ENCODE data around the gene UBXN2A. TPM values are rescaled to one million over a fixed set of nuclear protein-coding genes. Genes with fewer than 3 reads are reported as not detected.
A peak's percentile ranks its signal among the peaks of the same experiment; 100 is the strongest.
"Not testable (repeated sequence)": the region's sequence is repeated elsewhere in the genome, so short reads cannot be mapped to it uniquely, and the experiment has no call there.

The UBXN2A gene
- total RNA-seq, 5 donors from 2014 or later (not counting 1 experiment from before 2014, with no cell fraction given) = 10.1 to 14.3 (median 12.3) TPM

DNA sequence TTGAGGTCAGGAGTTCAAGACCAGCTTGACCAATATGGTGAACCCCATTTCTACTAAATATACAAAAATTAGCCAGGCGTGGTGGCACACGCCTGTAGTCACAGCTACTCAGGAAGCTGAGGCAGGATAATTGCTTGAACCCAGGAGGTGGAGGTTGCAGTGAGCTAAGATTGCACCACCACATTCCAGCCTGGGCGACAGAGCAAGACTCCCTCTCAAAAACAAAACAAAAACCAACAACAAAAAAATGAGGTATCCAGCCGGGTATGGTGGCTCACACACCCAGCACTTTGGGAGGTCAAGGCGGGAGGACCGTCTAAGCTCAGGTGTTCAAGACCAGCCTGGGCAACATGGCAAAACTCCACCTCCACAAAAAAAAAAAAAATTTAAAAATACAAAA lies 74.6 kb downstream of the UBXN2A start:
- H3K27me3 ChIP-seq (replicated peaks in 1 of 2; ENCODE audit: control insufficient read depth in 2 of 2, extremely low read depth in 1 of 2, insufficient read depth in 2 of 2, low read length in 1 of 2) = peaks cover 0 to 32% of the 10 kb centered on the region in 2 experiments
- H3K27me3 Mint-ChIP-seq = peaks cover 14 to 25% of the 10 kb centered on the region in 2 donors
- H3K9me3 Mint-ChIP-seq; H3K9me3 ChIP-seq; H3K4me1 ChIP-seq (ENCODE audit: control insufficient read depth in 1 of 2, extremely low read depth in 1 of 2, insufficient read depth in 2 of 2, low read length in 2 of 2); ATAC-seq (replicated peaks in 1 of 4); H3K4me3 Mint-ChIP-seq; DNase-seq; H3K36me3 Mint-ChIP-seq; H3K27ac ChIP-seq (ENCODE audit: low read length); H3K4me3 ChIP-seq (ENCODE audit: control insufficient read depth in 1 of 2, extremely low read depth in 1 of 2, low read length in 1 of 2); H3K27ac Mint-ChIP-seq; H3K36me3 ChIP-seq (ENCODE audit: control insufficient read depth in 2 of 2, extremely low read depth in 1 of 2, insufficient read depth in 1 of 2, low read length in 1 of 2); H3K4me1 Mint-ChIP-seq; POLR2A ChIA-PET: not testable (repeated sequence)
- CTCF ChIA-PET = interaction anchor here in 1 of 2 donors (1.4 kb wide), 1 partner anchor 12 kb away, joined by 3 read pairs; no protein-coding TSS in a partner anchor
- no CpG with 5 or more reads among the region's 6 CpGs for WGBS (ENCODE audit: insufficient coverage)

GRCh38 chr2:24015562-24016375 lies 75.5 kb downstream of the UBXN2A start:
- ChIA-PET POLR2A (no interaction called here), CTCF (interaction anchor here in 1 of 2 donors (1.4 kb wide), 1 partner anchor 13 kb away, joined by 3 read pairs; no protein-coding TSS in a partner anchor)
- ATAC-seq (replicated peaks in 1 of 4) (no peak), DNase-seq (no peak)
- Histone ChIP-seq H3K4me1 (ENCODE audit: control insufficient read depth in 1 of 2, extremely low read depth in 1 of 2, insufficient read depth in 2 of 2, low read length in 2 of 2) (peaks cover 0 to under 1% of the 10 kb centered on the region in 2 experiments), H3K36me3 (ENCODE audit: control insufficient read depth in 2 of 2, extremely low read depth in 1 of 2, insufficient read depth in 1 of 2, low read length in 1 of 2) (no peaks in the 10 kb centered on the region), H3K27ac (ENCODE audit: low read length) (no peak overlapping the region), H3K27me3 (replicated peaks in 1 of 2; ENCODE audit: control insufficient read depth in 2 of 2, extremely low read depth in 1 of 2, insufficient read depth in 2 of 2, low read length in 1 of 2) (peaks cover 0 to 24% of the 10 kb centered on the region in 2 experiments), H3K4me3 (ENCODE audit: control insufficient read depth in 1 of 2, extremely low read depth in 1 of 2, low read length in 1 of 2) (no peak overlapping the region), H3K9me3 (no peaks in the 10 kb centered on the region)
- peaks cover 14 to 23% of the 10 kb centered on the region in 2 donors for H3K27me3 Mint-ChIP-seq
- no peaks in the 10 kb centered on the region for H3K9me3 Mint-ChIP-seq
- H3K4me1 Mint-ChIP-seq = peaks cover 0 to 4% (median 3%) of the 10 kb centered on the region in 3 donors
- no peaks in the 10 kb centered on the region for H3K36me3 Mint-ChIP-seq
- WGBS (ENCODE audit: insufficient coverage) = 93% methylated on average over 8 of the region's 11 CpGs
- H3K4me3 Mint-ChIP-seq = no peak overlapping the region
- no peak overlapping the region for H3K27ac Mint-ChIP-seq

- Histone ChIP-seq H3K27ac (ENCODE audit: low read length) (no peak overlapping the region), H3K4me3 (ENCODE audit: control insufficient read depth in 1 of 2, extremely low read depth in 1 of 2, low read length in 1 of 2) (no peak overlapping the region), H3K36me3 (ENCODE audit: control insufficient read depth in 2 of 2, extremely low read depth in 1 of 2, insufficient read depth in 1 of 2, low read length in 1 of 2) (no peaks in the 10 kb centered on the region), H3K9me3 (no peaks in the 10 kb centered on the region), H3K4me1 (ENCODE audit: control insufficient read depth in 1 of 2, extremely low read depth in 1 of 2, insufficient read depth in 2 of 2, low read length in 2 of 2) (no peaks in the 10 kb centered on the region), H3K27me3 (replicated peaks in 1 of 2; ENCODE audit: control insufficient read depth in 2 of 2, extremely low read depth in 1 of 2, insufficient read depth in 2 of 2, low read length in 1 of 2) (peaks cover 0 to 21% of the 10 kb centered on the region in 2 experiments)
- Mint-ChIP-seq H3K27ac (no peak overlapping the region), H3K9me3 (no peaks in the 10 kb centered on the region), H3K27me3 (peaks cover 10 to 17% of the 10 kb centered on the region in 2 donors), H3K4me1 (peaks cover 0 to under 1% (median under 1%) of the 10 kb centered on the region in 3 donors), H3K4me3 (no peak overlapping the region), H3K36me3 (no peaks in the 10 kb centered on the region)
- DNase-seq = no peak
- POLR2A ChIA-PET = no interaction called here
- WGBS (ENCODE audit: insufficient coverage) = 94% methylated on average over 5 of the region's 9 CpGs
- CTCF ChIA-PET = no interaction called here
- ATAC-seq (replicated peaks in 1 of 4) = no peak
These were observed 76.1 kb downstream of the UBXN2A start for GRCh38 chr2:24016376-24016761.

DNA sequence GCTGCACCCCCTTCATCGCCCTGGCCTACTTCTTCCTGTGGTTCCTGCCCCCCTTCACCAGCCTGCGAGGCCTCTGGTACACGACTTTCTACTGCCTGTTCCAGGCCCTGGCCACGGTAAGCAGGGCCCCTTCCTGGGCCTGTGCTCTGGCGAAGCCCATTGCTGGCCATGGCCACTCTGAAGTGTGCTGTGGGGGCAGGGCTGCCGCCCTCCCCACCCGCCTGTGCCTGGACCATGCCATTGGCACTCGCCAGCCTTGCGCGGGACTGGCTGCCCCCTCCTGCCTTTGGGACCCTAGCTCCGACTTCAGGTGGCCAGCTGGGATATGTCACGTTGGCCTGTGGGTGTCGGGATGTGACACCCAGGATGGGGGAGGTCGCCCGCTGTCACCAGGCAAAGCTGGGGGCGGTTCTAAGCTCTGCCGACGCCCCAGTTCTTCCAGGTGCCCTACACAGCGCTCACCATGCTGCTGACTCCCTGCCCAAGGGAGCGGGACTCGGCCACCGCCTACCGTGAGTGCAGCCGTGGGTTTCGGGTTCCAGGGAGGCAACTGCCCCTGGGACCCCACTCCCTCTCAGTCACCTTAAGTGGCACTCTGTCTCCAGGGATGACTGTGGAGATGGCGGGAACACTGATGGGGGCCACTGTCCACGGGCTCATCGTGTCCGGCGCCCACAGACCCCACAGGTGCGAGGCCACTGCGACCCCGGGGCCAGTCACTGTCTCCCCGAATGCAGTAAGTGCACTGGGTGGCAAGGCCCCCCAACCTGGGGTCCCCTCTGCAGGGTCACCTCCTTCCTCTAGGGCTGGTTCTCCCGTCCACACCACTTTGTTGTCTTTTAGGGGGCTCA lies 76.8 kb downstream of the UBXN2A start:
- peaks cover 3% of the 10 kb centered on the region for H3K36me3 Mint-ChIP-seq
- ATAC-seq (replicated peaks in 1 of 4) (peak in 1 of 4 experiments; percentile 17), DNase-seq (no peak)
- no peak overlapping the region for H3K4me3 Mint-ChIP-seq
- H3K4me1 Mint-ChIP-seq = no peaks in the 10 kb centered on the region
- H3K27me3 Mint-ChIP-seq = peaks cover 4 to 10% of the 10 kb centered on the region in 2 donors
- H3K27me3 ChIP-seq (replicated peaks in 1 of 2; ENCODE audit: control insufficient read depth in 2 of 2, extremely low read depth in 1 of 2, insufficient read depth in 2 of 2, low read length in 1 of 2) = peaks cover 0 to 18% of the 10 kb centered on the region in 2 experiments
- POLR2A ChIA-PET = no interaction called here
- H3K9me3 ChIP-seq = no peaks in the 10 kb centered on the region
- no peak overlapping the region for H3K27ac ChIP-seq (ENCODE audit: low read length)
- no peaks in the 10 kb centered on the region for H3K36me3 ChIP-seq (ENCODE audit: control insufficient read depth in 2 of 2, extremely low read depth in 1 of 2, insufficient read depth in 1 of 2, low read length in 1 of 2)
- H3K4me1 ChIP-seq (ENCODE audit: control insufficient read depth in 1 of 2, extremely low read depth in 1 of 2, insufficient read depth in 2 of 2, low read length in 2 of 2) = no peaks in the 10 kb centered on the region
- 86% methylated on average over 31 of the region's 35 CpGs for WGBS (ENCODE audit: insufficient coverage)
- H3K27ac Mint-ChIP-seq = no peak overlapping the region
- CTCF ChIA-PET = no interaction called here
- no peak overlapping the region for H3K4me3 ChIP-seq (ENCODE audit: control insufficient read depth in 1 of 2, extremely low read depth in 1 of 2, low read length in 1 of 2)
- no peaks in the 10 kb centered on the region for H3K9me3 Mint-ChIP-seq

DNA sequence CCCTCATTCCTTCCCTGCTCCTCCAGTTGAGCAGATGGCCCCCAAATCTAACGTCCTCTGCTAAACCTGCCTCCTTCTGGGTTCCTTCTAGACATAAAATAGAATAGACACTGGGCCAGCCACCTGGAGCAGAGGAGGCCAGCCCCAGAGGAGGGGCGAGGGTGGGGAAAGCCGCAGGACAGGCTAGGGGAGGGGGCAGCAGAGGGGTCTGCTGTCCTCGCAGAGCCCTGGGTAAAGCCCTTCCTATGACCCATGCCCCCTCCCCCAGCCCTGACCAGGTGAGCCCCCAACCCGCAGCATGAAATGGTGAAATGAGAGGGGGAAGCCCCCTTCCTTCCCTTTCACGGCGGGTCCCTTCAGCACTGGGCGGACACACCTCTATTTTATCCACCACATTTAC lies 77.4 kb downstream of the UBXN2A start:
- no peak overlapping the region for H3K27ac Mint-ChIP-seq
- peaks cover 9% of the 10 kb centered on the region for H3K36me3 Mint-ChIP-seq
- H3K4me3 Mint-ChIP-seq = no peak overlapping the region
- Histone ChIP-seq H3K36me3 (ENCODE audit: control insufficient read depth in 2 of 2, extremely low read depth in 1 of 2, insufficient read depth in 1 of 2, low read length in 1 of 2) (peaks cover 0 to 3% of the 10 kb centered on the region in 2 donors), H3K27ac (ENCODE audit: low read length) (no peak overlapping the region), H3K4me1 (ENCODE audit: control insufficient read depth in 1 of 2, extremely low read depth in 1 of 2, insufficient read depth in 2 of 2, low read length in 2 of 2) (no peaks in the 10 kb centered on the region), H3K27me3 (replicated peaks in 1 of 2; ENCODE audit: control insufficient read depth in 2 of 2, extremely low read depth in 1 of 2, insufficient read depth in 2 of 2, low read length in 1 of 2) (peaks cover 0 to 14% of the 10 kb centered on the region in 2 experiments), H3K4me3 (ENCODE audit: control insufficient read depth in 1 of 2, extremely low read depth in 1 of 2, low read length in 1 of 2) (no peak overlapping the region), H3K9me3 (no peaks in the 10 kb centered on the region)
- POLR2A ChIA-PET = no interaction called here
- 100% methylated on average over 2 of the region's 8 CpGs for WGBS (ENCODE audit: insufficient coverage)
- H3K27me3 Mint-ChIP-seq = peaks cover under 1 to 7% of the 10 kb centered on the region in 2 donors
- DNase-seq = no peak
- CTCF ChIA-PET = no interaction called here
- ATAC-seq (replicated peaks in 1 of 4) = no peak
- H3K9me3 Mint-ChIP-seq = no peaks in the 10 kb centered on the region
- no peaks in the 10 kb centered on the region for H3K4me1 Mint-ChIP-seq

DNA sequence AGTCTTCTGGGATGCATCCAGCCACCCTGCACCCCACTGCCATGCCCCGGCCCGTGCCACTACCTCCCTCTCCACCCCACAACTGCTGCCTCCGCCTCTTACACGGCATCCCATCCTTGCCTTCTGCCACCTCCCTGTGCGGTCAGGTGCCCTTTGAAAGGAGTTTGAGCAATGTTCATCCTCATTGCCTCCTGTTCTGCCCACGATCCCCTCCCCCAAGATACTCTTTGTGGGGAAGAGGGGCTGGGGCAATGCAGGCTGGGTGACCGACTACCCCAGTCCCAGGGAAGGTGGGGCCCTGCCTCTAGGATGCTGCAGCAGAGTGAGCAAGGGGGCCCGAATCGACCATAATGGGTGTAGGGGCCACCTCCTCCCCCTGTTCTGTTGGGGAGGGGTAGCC lies 78.0 kb downstream of the UBXN2A start:
- no peaks in the 10 kb centered on the region for H3K9me3 ChIP-seq
- CTCF ChIA-PET = no interaction called here
- peaks cover 4 to 5% of the 10 kb centered on the region in 2 donors for H3K36me3 ChIP-seq (ENCODE audit: control insufficient read depth in 2 of 2, extremely low read depth in 1 of 2, insufficient read depth in 1 of 2, low read length in 1 of 2)
- WGBS (ENCODE audit: insufficient coverage) = 72% methylated on average over 2 of the region's 9 CpGs
- Mint-ChIP-seq H3K27me3 (peaks cover 0 to 7% of the 10 kb centered on the region in 2 donors), H3K27ac (no peak overlapping the region), H3K9me3 (no peaks in the 10 kb centered on the region), H3K4me3 (no peak overlapping the region), H3K36me3 (peaks cover 13% of the 10 kb centered on the region), H3K4me1 (no peaks in the 10 kb centered on the region)
- no peak overlapping the region for H3K4me3 ChIP-seq (ENCODE audit: control insufficient read depth in 1 of 2, extremely low read depth in 1 of 2, low read length in 1 of 2)
- no peak overlapping the region for H3K27ac ChIP-seq (ENCODE audit: low read length)
- POLR2A ChIA-PET = no interaction called here
- H3K4me1 ChIP-seq (ENCODE audit: control insufficient read depth in 1 of 2, extremely low read depth in 1 of 2, insufficient read depth in 2 of 2, low read length in 2 of 2) = no peaks in the 10 kb centered on the region
- peaks cover 0 to 10% of the 10 kb centered on the region in 2 experiments for H3K27me3 ChIP-seq (replicated peaks in 1 of 2; ENCODE audit: control insufficient read depth in 2 of 2, extremely low read depth in 1 of 2, insufficient read depth in 2 of 2, low read length in 1 of 2)
- ATAC-seq (replicated peaks in 1 of 4) = no peak
- no peak for DNase-seq

Measured in T-cell (primary cell).